Testis (tissue), 3 donors: ENCODE data around the gene PGBD2. TPM values are rescaled to one million over a fixed set of nuclear protein-coding genes. Genes with fewer than 3 reads are reported as not detected.
"Not testable (repeated sequence)": the region's sequence is repeated elsewhere in the genome, so short reads cannot be mapped to it uniquely, and the experiment has no call there.

Experiments
- DNase-seq: peaks from one replicate; pipeline ENCODE4 v3.0.0-alpha.2; 2019
- H3K27ac ChIP-seq, 2 donors: fragments of 200-600 bp; sonication (generic); one replicate each; pipeline ENCODE4 v1.5.1; 2019
- H3K27me3 ChIP-seq: fragments of 200-600 bp; sonication (generic); one replicate; pipeline ENCODE4 v1.5.1; 2019
- H3K36me3 ChIP-seq: fragments of 200-600 bp; sonication (generic); one replicate; pipeline ENCODE4 v1.5.1; 2017; ENCODE audit warnings: low read depth; ENCODE audit errors: missing control alignments
- H3K4me1 ChIP-seq: fragments of 200-600 bp; sonication (generic); one replicate; pipeline ENCODE4 v1.5.1; 2019
- H3K4me3 ChIP-seq, 2 donors: fragments of 200-600 bp; sonication (generic); one replicate each; pipeline ENCODE4 v1.5.1; 2017 to 2019
- H3K9me3 ChIP-seq: fragments of 200-600 bp; sonication (generic); one replicate; pipeline ENCODE4 v1.5.1; 2017
- POLR2A ChIP-seq: fragments of 450-650 bp; IDR thresholded peaks from one replicate; pipeline ENCODE4 v1.6.1; 2017; ENCODE audit warnings: antibody characterized with exemption, mild to moderate bottlenecking, moderate library complexity
- WGBS, 2 donors: methylation state at CpG; one replicate each; pipeline ENCODE4 v1.1.5; 2018; 5-methylcytosine and 5-hydroxymethylcytosine counted together
- intact Hi-C: fragments of 100-400 bp; cut with DNase I; formaldehyde crosslinking; loops from one replicate; pipeline ENCODE4 v1.15.1; 2023; ENCODE audit warnings: low total_unique reads
- polyA plus RNA-seq: library from polyadenylated mRNA; stranded (reverse); fragments of 350-450 nt; fragmentation: Illumina TruSeq; extraction: RNeasy Lipid Tissue Mini Kit (QIAGEN cat#74804); gene quantifications from one replicate; pipeline ENCODE4 v1.2.3, GENCODE V29; 2014; ENCODE audit warnings: low read depth, low replicate concordance; ENCODE audit not compliant: insufficient read depth
- total RNA-seq, 2 donors: library from RNA; depleted of rRNA; stranded (reverse); fragments of >200 nt; gene quantifications; one replicate each; pipeline ENCODE4 v1.2.3, GENCODE V29; 2016
- TF ChIP-seq, protein P1 (sequence below), 3 experiments: fragments of 450-650 bp in 2 of 3; fragments of 200-600 bp in 1 of 3; sonication (generic) in 1 of 3; IDR thresholded peaks; one replicate each; pipeline ENCODE4 v1.5.1; 2016 to 2019; ENCODE audit warnings: antibody characterized with exemption in 3 of 3, mild to moderate bottlenecking in 2 of 3, moderate library complexity in 1 of 3

The PGBD2 gene
- total and polyA plus RNA-seq, 3 donors from 2014 or later: 12.2 to 18.8 (median 13.5) TPM

DNA sequence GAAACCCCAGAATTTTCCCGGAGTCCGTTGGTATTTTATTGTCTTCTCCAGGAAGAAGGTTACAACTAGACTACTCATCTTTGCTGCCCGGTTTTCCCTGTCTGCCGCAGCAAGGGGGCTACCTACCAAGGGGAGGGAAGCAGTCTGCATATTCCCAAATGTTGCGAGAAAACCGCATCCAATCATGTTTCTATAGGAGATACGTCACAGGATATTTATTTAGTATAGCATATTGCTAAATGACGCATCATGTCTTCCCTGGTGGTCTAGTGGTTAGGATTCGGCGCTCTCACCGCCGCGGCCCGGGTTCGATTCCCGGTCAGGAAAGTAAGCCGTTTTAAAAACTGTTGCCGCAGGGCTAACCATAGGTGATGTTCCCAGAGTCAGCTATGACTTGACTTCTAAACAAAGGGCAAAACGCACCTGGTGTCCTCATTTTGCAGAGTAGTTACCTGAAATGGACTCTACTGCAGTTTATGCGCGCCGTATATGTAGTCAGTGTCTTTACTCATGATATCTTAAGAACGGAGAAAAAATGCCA lies 32.0 kb upstream of the PGBD2 start:
- Histone ChIP-seq H3K27me3 (no peaks in the 10 kb centered on the region), H3K27ac (peak overlapping the region; percentile 94 to 96), H3K36me3 (no peaks in the 10 kb centered on the region), H3K4me1 (no peaks in the 10 kb centered on the region), H3K4me3 (peak overlapping the region; percentile 68 to 81), H3K9me3 (no peaks in the 10 kb centered on the region)
- WGBS, 2 donors: 3 to 4% methylated on average over 23 of the region's 23 CpGs
- DNase-seq: peak; percentile 77
- no peak for TF ChIP-seq POLR2A
- TF ChIP-seq, protein P1, sequence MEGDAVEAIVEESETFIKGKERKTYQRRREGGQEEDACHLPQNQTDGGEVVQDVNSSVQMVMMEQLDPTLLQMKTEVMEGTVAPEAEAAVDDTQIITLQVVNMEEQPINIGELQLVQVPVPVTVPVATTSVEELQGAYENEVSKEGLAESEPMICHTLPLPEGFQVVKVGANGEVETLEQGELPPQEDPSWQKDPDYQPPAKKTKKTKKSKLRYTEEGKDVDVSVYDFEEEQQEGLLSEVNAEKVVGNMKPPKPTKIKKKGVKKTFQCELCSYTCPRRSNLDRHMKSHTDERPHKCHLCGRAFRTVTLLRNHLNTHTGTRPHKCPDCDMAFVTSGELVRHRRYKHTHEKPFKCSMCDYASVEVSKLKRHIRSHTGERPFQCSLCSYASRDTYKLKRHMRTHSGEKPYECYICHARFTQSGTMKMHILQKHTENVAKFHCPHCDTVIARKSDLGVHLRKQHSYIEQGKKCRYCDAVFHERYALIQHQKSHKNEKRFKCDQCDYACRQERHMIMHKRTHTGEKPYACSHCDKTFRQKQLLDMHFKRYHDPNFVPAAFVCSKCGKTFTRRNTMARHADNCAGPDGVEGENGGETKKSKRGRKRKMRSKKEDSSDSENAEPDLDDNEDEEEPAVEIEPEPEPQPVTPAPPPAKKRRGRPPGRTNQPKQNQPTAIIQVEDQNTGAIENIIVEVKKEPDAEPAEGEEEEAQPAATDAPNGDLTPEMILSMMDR (IDR thresholded peaks at IDR 0.05): no peak
- intact Hi-C loops: no loop called here

DNA sequence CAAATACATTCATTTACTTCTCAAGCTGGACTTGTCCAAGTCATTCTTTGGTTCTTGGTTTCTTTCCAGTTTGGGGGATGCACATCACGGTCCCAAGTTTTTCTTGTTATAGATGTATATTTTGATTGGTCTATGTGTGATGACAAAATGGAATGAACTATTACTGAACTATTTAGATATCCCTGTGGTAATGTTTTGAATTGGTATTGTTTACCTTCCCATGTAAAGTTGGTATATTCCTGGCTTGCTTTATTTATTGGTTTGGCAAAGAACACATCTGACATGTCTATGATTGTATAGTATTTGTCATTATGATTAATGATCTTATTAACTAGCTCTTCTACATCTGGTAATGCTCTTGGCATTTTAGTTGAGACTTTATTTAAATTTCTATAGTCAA lies 24.8 kb upstream of the PGBD2 start:
- no peaks in the 10 kb centered on the region for H3K9me3 ChIP-seq
- DNase-seq: no peak
- no peak overlapping the region for H3K27ac ChIP-seq
- H3K27me3 ChIP-seq: no peaks in the 10 kb centered on the region
- H3K4me1 ChIP-seq: no peaks in the 10 kb centered on the region
- H3K4me3 ChIP-seq: no peak overlapping the region
- TF ChIP-seq, protein P1 (IDR thresholded peaks at IDR 0.05): no peak
- TF ChIP-seq POLR2A: no peak
- WGBS, 2 donors: 95 to 97% methylated on average over 1 of the region's 1 CpG
- intact Hi-C loops: no loop called here
- no peaks in the 10 kb centered on the region for H3K36me3 ChIP-seq

DNA sequence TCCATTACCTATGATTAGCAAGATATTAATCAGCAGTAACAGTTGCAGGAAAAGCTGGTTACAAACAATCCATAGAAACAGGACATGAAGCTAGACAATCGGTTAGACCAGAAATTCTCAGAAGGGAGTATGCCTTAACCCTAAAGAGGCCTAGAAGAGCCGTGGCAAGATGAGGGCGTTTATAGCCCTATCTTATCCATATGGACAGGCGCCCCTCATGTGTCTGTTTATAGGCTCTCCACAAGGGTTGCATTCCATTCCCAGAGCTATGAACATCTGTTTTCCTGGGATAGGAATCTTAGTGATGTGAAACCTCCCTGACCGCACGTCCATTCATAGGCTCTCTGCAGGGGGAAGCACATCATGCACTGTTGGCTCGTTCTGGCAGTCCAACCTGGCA lies 23.6 kb upstream of the PGBD2 start:
- H3K4me1 ChIP-seq, H3K36me3 ChIP-seq, DNase-seq, intact Hi-C loops, H3K4me3 ChIP-seq, H3K9me3 ChIP-seq, H3K27me3 ChIP-seq, H3K27ac ChIP-seq: not testable (repeated sequence)
- WGBS, 2 donors: 81% methylated on average over 7 of the region's 7 CpGs

DNA sequence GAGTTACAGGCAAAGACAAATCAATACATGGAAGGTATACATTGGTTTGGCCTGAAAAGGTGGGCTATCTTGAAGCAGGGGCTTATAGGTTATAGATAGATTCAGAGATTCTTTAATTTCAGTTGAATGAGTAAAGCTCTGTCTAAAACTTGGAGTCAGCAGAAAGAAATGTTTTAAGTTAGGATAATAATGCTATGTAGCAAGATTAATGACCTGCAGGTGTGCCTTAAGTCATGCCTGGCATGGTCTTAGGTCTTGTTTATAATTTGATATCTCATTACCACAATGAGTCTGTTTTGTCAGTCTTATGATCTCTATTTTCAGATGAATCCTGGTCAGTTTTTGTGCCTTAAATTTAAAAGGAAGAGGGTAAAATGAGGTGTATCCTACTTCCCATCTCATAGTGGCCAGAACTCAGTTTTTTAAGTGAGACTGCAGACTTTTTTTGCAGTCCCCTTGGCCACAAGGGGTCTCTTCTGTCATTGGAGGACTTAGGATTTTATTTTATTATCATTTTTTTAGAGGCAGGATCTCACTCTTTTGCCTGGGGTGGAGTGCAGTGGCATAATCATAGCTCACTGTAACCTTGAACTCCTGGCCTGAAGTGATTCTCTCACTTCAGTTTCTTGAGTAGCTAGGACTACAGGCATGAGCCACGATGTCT lies 21.3 kb upstream of the PGBD2 start:
- Histone ChIP-seq H3K27me3 (no peaks in the 10 kb centered on the region), H3K4me1 (no peaks in the 10 kb centered on the region), H3K4me3 (no peak overlapping the region), H3K36me3 (no peaks in the 10 kb centered on the region), H3K27ac (no peak overlapping the region), H3K9me3 (no peaks in the 10 kb centered on the region)
- WGBS, 2 donors: 33 to 39% methylated on average over 1 of the region's 1 CpG
- DNase-seq: no peak
- no peak for TF ChIP-seq POLR2A
- TF ChIP-seq, protein P1 (IDR thresholded peaks at IDR 0.05): no peak
- intact Hi-C loops: no loop called here

DNA sequence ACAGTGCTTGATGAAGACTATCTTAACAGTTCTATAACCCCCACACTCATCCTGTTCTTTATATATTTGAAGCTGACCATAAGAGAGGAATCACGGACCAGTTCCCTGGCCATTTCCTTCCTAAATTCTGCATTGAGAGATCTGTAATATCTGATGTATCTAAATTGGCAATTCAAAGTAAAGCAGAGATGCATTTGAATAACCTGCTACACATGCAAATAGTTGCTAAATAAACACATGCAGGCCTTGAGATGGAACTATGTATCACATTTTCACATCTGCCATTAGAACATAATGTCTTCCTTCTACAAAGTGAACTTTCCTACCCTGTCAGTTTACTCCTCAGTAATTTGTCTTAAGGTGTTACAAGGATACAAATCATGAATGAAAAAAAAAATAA lies 20.4 kb upstream of the PGBD2 start:
- TF ChIP-seq POLR2A: no peak
- TF ChIP-seq, protein P1 (IDR thresholded peaks at IDR 0.05): no peak

More for the DNA sequence above, 20.4 kb upstream of the PGBD2 start:
- Histone ChIP-seq H3K9me3 (no peaks in the 10 kb centered on the region), H3K36me3 (no peaks in the 10 kb centered on the region), H3K27ac (no peak overlapping the region), H3K27me3 (no peaks in the 10 kb centered on the region), H3K4me3 (no peak overlapping the region), H3K4me1 (no peaks in the 10 kb centered on the region)
- no peak for DNase-seq
- intact Hi-C loops: no loop called here
- WGBS, 2 donors: 63 to 71% methylated on average over 1 of the region's 1 CpG
